T1000 (cell line): ENCODE results near the gene LRCH3.
"Not testable (repeated sequence)": the region's sequence is repeated elsewhere in the genome, so short reads cannot be mapped to it uniquely, and the experiment has no call there.

Source experiments
- DNase-seq: peaks from one replicate; lab custom pipeline; 2025; ENCODE audit warnings: mixed read lengths; lab: John Stamatoyannopoulos, UW

Gene LRCH3

DNA sequence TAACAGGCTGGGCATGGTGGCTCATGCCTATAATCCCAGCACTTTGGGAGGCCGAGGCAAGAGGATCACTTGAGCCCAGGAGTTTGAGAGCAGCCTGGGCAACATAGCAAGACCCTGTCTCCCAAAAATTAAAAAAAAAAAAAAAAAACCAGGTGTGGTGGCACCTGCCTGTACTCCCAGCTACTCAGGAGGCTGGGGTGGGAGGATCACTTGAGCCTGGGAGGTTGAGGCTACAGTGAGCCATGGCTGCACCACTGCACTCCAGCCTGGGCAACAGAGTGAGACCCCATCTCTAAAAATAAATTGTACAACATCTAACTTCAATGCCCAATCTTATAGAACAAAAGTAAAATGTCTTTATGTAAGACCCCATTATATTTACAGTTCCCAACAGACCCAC lies 95.0 kb downstream of the LRCH3 start:
- not testable (repeated sequence) for DNase-seq

DNA sequence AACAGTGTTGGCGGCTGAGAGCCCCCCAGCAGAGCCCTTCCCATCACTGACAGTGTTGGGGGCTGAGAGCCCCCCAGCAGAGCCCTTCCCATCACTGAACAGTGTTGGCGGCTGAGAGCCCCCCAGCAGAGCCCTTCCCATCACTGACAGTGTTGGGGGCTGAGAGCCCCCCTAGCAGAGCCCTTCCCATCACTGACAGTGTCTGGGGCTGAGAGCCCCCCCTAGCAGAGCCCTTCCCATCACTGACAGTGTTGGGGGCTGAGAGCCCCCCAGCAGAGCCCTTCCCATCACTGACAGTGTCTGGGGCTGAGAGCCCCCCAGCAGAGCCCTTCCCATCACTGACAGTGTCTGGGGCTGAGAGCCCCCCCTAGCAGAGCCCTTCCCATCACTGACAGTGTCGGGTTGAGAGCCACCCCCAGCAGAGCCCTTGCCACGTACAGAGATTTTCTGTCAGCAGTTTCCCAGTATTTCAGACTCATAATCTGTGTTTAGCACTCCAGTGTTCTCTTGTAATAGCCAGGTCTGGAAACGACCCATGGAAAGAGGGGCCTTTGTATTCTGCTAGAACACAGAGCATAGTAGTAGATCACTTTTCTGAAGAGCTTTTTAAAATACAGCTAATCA lies 96.5 kb downstream of the LRCH3 start:
- DNase-seq: not testable (repeated sequence)

DNA sequence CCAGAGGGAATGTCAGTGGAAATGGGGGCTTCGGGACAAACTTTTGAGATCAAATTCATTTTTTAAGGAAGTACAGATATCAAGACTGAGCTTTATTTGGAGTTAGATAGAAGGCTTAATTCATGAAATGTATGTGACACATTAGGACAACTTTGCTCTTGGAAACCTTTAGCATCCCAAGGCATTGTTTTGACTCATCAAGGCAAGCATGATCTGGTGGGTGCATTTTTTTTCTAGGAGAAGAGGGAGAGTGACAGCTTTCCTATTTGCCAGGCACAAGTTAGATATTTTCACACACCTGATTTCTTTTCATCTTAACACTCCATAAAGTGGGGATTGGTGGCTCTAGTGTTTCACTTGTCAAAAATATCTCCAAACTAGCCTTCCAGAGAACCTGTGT lies 97.5 kb downstream of the LRCH3 start:
- DNase-seq: no peak

DNA sequence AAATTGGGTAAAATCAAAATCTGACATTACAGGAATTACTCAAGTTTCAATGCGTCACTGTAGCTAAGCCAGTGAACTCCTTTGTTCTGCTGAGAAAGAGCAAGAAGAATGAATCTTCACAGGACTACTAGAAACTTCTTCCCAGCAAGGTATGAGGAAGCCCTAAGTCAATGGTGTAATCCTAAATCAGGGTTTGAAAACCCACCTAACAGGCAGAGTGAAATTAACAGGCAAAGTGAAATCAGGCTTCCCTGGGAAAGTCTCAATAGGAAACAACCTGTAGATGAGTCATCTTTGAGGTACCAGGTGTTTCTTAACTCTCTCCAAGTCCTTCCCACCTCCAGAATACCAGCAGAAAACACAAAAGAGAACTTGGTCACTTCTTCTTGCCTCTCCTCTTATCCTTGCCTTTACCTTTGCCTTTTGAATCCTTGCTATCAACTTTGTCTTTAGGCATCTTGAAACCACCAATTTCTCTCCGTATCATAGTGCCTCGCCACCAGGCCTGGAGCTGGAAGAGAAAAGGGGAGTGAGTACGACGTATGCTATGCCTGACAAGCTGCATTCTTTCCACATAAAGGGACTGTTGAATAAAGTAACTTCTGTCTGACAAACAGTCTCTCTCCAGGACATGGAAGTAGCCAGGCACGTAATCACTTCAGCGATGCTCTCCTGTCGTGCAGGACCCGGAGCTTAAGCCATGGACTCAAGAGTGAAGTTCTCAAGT lies 98.3 kb downstream of the LRCH3 start:
- DNase-seq: no peak

DNA sequence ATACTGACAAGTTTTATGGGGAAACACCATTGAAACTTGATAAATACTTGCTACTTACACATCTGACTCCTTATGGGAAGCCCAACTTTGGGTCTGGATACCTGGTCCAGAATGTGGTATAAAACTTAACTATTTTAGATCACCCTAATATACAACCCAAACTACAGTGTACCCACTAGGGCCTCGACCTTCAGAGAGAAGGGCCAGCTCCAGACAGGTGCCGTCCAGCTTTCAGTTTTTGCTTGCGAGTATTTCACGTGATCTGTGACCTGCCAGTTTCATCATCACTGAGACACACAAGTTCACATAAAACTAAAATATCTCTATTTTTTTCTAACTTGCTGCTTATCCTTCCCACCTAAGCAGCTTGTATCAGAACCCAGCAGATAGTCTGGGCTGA lies 99.6 kb downstream of the LRCH3 start:
- no peak for DNase-seq

DNA sequence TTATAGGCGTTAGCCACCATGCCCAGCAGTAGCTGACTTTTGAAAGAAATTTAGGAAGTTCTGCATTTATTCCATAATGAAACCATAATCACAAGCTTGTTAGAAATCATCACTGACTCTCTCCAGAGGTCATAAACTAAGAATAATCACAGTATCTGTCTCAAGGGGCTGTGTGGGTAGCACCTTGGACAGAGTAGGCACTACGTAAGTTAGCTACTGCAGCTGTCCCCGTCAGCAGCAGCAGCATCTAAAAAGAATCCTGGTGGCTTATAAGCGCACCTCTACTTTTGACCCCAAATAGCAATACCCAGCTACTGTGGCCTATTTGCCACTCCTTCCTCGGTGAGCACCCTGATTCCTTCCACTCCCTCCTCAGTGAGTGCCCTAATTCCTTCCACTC lies 101.1 kb downstream of the LRCH3 start:
- no peak for DNase-seq

- DNase-seq: no peak
These were observed 105.4 kb downstream of the LRCH3 start for GRCh38 chr3:197896421-197896820.

GRCh38 chr3:197899833-197900478 lies 108.9 kb downstream of the LRCH3 start:
- no peak for DNase-seq

DNA sequence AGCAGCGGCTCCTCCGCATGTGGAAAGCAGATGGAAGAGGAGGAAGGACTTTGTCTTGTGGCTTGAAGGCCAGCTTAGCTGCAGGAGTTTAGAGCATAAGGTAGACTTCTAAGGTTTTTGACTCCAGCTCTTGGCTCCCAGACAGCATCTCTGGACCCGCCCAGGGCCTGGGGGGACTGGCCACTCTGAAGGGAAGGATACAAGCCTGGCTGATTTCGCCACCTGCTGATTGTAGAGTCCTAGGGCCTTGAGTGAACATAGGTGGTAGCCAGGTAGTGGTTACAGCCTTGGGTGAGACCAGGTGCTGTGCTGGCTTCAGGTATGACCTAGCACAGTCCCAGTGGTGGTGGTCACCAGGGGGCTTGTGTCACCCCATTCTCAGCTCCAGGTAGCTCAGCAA lies 110.6 kb downstream of the LRCH3 start:
- DNase-seq: no peak

GRCh38 chr3:197906023-197906849 lies 115.2 kb downstream of the LRCH3 start:
- DNase-seq: peak; percentile 69

GRCh38 chr3:197906850-197907187 lies 115.8 kb downstream of the LRCH3 start:
- no peak for DNase-seq

DNA sequence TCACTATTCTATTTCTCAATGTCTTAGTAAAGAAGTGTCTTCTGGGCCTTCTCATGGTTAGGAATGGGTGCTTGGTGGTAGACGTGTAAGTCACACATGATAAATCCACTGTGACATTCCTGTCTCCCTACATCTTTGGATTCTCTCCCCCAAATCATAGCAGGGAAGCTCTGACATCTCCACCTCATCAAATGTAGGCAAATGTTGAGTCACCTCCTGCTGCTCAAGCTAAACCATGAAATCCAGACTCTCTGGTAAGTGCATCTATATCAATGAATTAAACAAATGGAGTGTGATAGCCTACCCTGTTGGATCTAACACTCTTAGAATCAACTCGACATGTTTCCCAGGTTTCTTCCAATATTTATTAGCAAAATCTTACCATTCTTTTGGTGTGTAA lies 116.1 kb downstream of the LRCH3 start:
- no peak for DNase-seq

- peak; percentile 11 for DNase-seq
These were observed 117.5 kb downstream of the LRCH3 start for GRCh38 chr3:197908550-197908949.

- DNase-seq: no peak
These were observed 118.1 kb downstream of the LRCH3 start for GRCh38 chr3:197908957-197909701.

GRCh38 chr3:197912741-197913476 lies 121.9 kb downstream of the LRCH3 start:
- DNase-seq: no peak

DNA sequence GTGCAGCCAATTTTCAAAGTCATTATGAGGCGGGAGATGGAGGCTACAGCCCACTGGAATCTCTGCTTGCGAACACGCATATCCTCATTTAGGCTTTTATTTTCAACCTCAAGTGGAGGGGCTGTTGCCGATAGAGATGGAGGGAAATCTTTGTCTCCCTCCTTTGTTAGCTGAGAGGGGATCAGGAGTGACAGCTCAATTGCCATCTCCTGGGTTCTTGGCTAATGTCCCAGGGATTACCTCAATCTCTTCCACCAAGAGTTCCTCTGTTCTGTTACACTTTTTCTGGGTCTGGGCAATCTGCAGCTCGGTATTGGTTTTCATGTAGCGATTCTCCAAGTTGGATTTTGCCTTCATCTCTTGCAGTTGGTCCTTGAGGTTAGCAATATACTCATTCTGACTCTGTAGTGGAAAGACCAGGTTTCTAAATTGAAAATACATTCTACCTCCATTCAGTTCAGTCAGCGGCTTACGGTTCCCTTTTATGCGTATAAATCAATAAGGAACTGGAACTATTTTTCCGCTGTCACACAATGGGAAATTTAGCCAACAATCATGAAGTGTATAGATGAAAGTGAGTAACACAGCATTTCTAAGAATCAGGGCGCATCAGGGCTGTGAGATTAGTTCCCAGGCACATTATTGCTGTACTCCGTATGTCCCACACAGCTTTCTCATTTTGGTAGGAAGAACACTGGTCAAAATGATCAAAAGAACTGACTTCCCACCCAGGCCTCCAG lies 122.8 kb downstream of the LRCH3 start:
- no peak for DNase-seq

GRCh38 chr3:197921429-197922275 lies 130.6 kb downstream of the LRCH3 start:
- DNase-seq: not testable (repeated sequence)

GRCh38 chr3:197926418-197926817 lies 135.4 kb downstream of the LRCH3 start:
- no peak for DNase-seq

DNA sequence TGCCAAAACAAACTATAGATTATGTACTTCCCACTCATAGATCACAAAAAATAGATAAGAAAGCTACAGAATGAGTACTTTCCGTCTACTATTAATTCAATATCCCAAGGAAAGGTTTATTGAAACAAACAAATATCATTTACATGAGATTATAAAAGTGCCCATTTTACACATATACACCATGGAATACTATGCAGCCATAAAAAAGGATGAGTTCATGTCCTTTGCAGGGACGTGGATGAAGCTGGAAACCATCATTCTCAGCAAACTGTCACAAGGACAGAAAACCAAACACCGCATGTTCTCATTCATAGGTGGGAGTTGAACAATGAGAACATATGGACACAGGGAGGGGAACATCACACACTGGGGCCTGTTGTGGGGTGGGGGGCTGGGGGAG lies 136.5 kb downstream of the LRCH3 start:
- DNase-seq: not testable (repeated sequence)
